22Rv1 (cell line): ENCODE measurements around the gene MBP.

ENCODE experiments used
- H3K27ac ChIP-seq: fragments of 450-650 bp; 2 replicates; pipeline ENCODE4 v1.5.1; 2017
- ZFX ChIP-seq: fragments of 450-650 bp; IDR thresholded peaks from 2 replicates; pipeline ENCODE4 v1.6.1; 2017; ENCODE audit warnings: antibody characterized with exemption, borderline replicate concordance
- TF ChIP-seq, protein P1 (sequence below): fragments of 450-650 bp; IDR thresholded peaks from 2 replicates; pipeline ENCODE4 v1.5.1; 2017; ENCODE audit warnings: mild to moderate bottlenecking

Gene MBP

DNA sequence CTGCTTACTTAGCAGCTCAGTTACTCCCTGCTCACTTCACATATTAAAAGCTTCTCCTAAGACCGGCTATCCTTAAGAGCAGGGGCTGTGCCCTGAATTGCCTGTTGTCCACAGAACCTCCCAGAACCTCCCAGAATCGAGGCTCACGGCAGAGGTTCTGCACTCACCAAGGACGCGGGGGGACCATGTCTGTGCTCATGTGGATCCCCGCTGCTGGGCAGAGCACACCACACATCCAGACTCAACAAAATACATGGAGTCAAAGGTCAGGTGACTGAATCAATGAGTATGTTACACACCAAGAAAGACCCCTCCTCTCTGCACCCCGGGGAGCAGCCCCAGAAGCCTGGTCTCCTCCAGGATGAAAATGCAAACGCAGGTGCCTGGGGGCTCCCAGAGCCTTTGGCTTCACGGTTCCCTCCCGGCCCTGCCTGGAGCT is 149.0 kb downstream of the MBP start:
- no peak overlapping the region for H3K27ac ChIP-seq
- TF ChIP-seq, protein P1, sequence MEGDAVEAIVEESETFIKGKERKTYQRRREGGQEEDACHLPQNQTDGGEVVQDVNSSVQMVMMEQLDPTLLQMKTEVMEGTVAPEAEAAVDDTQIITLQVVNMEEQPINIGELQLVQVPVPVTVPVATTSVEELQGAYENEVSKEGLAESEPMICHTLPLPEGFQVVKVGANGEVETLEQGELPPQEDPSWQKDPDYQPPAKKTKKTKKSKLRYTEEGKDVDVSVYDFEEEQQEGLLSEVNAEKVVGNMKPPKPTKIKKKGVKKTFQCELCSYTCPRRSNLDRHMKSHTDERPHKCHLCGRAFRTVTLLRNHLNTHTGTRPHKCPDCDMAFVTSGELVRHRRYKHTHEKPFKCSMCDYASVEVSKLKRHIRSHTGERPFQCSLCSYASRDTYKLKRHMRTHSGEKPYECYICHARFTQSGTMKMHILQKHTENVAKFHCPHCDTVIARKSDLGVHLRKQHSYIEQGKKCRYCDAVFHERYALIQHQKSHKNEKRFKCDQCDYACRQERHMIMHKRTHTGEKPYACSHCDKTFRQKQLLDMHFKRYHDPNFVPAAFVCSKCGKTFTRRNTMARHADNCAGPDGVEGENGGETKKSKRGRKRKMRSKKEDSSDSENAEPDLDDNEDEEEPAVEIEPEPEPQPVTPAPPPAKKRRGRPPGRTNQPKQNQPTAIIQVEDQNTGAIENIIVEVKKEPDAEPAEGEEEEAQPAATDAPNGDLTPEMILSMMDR = peak; percentile 64
- no peak for TF ChIP-seq ZFX

DNA sequence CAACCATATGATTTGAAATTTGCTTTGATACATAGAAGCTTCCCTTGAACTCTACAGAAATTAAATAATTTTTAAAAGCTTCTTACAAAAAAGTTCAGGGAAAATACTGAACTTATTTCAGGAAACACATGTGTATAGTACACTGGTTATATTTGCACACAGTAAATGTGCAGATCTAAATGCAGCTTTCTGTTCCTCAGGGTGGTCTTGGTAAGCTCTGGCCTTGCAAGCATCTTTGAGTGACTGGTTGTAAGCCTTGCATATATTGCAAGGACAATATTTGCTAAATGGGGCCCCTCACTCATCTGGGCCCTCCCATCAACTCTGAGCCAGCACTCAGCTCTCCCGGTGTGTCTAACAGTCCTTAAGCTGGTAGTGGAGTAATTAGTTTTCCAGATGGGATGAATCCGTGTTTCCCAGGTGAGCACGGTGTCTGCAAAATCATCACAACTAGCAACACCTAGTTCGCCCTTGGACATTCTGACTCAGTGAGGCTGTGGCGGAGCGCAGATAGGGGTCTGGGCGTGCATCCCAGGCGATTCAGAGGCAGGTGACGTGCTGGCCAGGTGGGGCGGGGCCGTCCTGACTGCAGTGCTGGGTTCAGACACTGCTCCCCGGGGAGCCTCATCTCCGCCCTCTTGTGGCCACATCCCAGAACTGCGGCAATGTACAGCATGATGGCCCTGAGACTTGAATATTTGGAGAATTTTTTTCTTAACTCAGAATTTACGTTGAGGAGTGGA is 149.6 kb downstream of the MBP start:
- TF ChIP-seq, protein P1 = peak; percentile 96
- no peak for TF ChIP-seq ZFX
- no peak overlapping the region for H3K27ac ChIP-seq

DNA sequence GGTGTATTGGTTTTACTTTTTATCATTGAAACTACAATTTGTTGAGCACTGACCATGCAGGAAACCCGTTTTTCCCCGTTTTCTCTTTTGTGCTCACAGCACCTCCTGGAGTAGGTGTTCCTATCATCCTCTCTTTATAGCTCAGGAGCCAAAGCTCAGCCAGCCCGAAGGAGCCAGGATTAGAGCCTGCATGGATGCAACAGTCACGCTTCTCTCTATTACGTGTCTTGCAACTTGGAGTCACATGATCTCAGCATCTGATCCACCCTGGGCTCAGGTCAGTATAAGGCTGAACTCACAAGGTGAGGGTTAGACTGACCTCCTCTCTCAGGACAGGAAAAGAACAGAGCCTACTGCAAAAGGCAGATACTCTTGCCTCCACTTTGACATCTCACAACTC is 150.5 kb downstream of the MBP start:
- H3K27ac ChIP-seq = no peak overlapping the region
- TF ChIP-seq, protein P1 = no peak
- TF ChIP-seq ZFX = no peak

DNA sequence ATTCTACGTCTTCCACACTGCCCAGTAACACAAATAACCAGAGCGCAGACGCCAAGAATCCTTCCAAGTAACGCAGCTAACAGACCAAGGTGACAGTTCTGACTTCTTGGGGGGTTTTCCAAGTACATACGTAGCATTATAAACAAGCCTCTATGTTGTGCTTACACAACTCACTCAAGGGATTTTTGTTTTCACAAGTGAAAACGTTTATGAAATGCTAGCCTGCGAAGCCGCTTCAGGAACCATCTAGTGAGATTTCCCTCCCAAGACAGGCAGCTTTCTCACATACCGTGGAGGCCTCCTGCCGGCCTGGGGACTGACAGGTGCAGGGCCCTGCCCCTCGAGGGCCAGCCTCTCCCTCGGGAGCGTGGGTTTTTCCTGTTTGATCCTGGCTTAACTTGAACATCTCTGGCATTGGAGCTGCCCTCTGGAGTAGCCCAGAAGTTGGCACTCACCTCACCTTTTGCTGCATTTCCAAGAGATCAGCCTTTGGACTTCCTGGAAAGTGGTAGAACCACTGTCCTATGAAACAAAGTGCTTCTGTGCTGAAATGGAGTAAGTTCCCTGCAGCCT is 151.1 kb downstream of the MBP start:
- no peak overlapping the region for H3K27ac ChIP-seq
- TF ChIP-seq, protein P1 = no peak
- TF ChIP-seq ZFX = no peak

DNA sequence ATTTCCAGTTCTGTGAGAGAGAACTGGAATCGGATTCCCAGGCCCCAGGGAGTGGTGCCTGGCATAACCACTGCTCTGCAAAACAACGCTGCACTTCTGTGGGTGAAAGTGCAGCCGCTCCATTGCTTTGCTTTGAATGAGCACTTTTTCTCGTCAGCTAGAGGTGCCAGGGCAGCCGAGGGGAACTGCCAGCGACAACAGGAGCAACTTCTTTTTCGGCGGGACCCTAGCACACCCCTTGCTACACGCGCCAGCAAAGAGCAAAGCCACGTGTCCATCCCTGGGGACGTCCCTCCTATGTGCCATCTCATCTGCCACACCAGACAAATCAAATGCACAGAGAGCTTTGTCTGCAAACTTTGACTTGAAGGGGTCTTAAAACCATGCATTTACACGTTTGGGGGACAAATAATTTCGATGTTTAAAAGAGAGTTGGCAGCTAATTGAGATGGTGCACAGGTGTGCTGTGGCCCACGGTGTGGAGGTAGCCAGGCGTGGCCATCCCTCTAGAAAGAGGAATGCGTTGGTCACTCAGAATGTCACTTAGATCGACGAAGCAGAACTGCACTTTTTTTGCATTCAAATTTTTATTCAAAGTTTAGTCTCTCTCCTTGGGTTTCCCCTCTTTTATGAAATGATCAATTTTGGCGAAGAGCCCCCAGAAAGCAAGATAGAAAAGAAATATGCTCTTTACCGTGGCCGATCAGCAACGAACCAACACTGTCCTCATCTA is 151.8 kb downstream of the MBP start:
- H3K27ac ChIP-seq = no peak overlapping the region
- no peak for TF ChIP-seq ZFX
- TF ChIP-seq, protein P1 = no peak

DNA sequence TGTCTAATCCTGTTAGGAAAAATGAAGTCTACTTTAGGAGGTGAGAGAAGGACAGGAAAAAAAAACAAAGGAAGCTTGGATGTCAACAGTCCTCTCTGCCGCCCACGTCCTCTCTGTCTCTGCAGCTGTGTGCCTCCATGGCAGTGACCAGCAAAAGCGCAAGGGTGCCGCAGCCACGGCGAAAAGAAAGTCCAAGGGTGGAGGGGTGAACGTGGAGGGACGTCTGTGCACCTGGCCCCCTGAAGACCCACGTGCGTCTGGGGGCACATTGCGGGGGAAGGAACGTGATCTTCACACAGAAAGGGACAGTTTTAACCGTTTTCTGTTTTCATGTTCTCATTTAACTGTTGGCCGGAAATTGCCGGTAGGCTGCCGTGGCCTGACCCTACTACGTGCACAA is 152.7 kb downstream of the MBP start:
- no peak overlapping the region for H3K27ac ChIP-seq
- no peak for TF ChIP-seq ZFX
- TF ChIP-seq, protein P1 = no peak
